ENCODE measurements around the gene MAP3K6.

Gene MAP3K6

GRCh38 chr1:27358928-27359313 lies 7.8 kb downstream of the MAP3K6 start:
- Histone ChIP-seq H3K36me3 (ENCODE audit: insufficient read depth, low read length) (peaks cover 61% of the 10 kb centered on the region), H3K4me3 (ENCODE audit: low read depth in 1 of 2, low read length in 2 of 2) (no peak overlapping the region), H3K27me3 (ENCODE audit: control insufficient read depth in 1 of 2, insufficient read depth in 2 of 2, low read length in 2 of 2) (no peaks in the 10 kb centered on the region), H3K9me3 (ENCODE audit: low read length) (no peaks in the 10 kb centered on the region), H3K9ac (ENCODE audit: low read length) (no peak overlapping the region), H3K27ac (ENCODE audit: low read depth, low read length) (no peak overlapping the region), H3K4me1 (ENCODE audit: insufficient read depth, low read length) (peaks cover 5% of the 10 kb centered on the region)

- Histone ChIP-seq H3K4me1 (ENCODE audit: insufficient read depth, low read length) (peaks cover 5% of the 10 kb centered on the region), H3K27me3 (ENCODE audit: control insufficient read depth in 1 of 2, insufficient read depth in 2 of 2, low read length in 2 of 2) (no peaks in the 10 kb centered on the region), H3K9me3 (ENCODE audit: low read length) (no peaks in the 10 kb centered on the region), H3K36me3 (ENCODE audit: insufficient read depth, low read length) (peaks cover 56% of the 10 kb centered on the region), H3K4me3 (ENCODE audit: low read depth in 1 of 2, low read length in 2 of 2) (no peak overlapping the region), H3K9ac (ENCODE audit: low read length) (no peak overlapping the region), H3K27ac (ENCODE audit: low read depth, low read length) (no peak overlapping the region)
Observed at GRCh38 chr1:27358038-27358927, 8.5 kb downstream of the MAP3K6 start.

DNA sequence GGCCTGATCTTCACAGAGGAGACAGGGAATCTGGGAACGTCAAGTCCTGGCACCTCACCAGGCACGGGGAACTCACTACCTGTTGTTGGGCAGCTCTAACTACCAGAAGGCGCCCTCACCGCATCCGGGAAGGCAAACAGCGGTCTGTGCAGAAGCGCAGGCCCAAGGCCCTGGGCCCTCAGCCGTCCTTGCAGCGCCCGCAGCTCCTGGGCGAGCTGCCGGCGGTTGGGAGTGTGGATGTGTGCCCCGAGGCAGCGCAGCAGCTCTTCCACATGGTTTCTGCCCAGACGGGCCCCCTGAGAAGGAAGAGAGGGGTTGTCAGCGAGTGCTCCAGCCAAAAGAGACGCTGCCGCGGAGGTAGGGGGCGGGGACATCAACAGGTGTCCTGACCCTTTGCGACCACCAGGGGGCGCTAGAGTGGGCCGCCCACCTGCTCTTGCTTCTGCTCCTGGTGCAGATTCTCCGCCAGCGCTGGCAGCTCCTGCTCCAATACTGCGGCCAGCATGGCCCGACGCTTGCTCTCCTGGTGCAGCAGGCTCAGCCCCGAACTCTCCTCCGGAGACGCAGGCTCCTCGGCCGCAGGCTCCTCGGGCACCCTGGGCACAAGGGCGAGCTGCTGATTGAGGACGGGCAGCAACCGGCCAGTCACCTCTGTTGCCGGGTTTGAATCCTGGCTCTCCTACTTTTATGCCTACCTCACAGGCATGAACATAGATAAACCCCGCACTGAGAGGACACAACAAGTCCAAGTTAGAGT lies 9.3 kb downstream of the MAP3K6 start:
- peak overlapping the region; percentile 27 for H3K27ac ChIP-seq (ENCODE audit: low read depth, low read length)
- H3K9me3 ChIP-seq (ENCODE audit: low read length), result no peaks in the 10 kb centered on the region
- peaks cover 48% of the 10 kb centered on the region for H3K36me3 ChIP-seq (ENCODE audit: insufficient read depth, low read length)
- H3K4me1 ChIP-seq (ENCODE audit: insufficient read depth, low read length), result peaks cover 5% of the 10 kb centered on the region
- no peak overlapping the region for H3K9ac ChIP-seq (ENCODE audit: low read length)
- H3K4me3 ChIP-seq (ENCODE audit: low read depth in 1 of 2, low read length in 2 of 2), result peak overlapping the region in 1 of 2 donors; percentile 43
- no peaks in the 10 kb centered on the region for H3K27me3 ChIP-seq (ENCODE audit: control insufficient read depth in 1 of 2, insufficient read depth in 2 of 2, low read length in 2 of 2)

GRCh38 chr1:27356619-27357280 lies 10.0 kb downstream of the MAP3K6 start:
- Histone ChIP-seq H3K4me3 (ENCODE audit: low read depth in 1 of 2, low read length in 2 of 2) (peak overlapping the region in 1 of 2 donors; percentile 43), H3K36me3 (ENCODE audit: insufficient read depth, low read length) (peaks cover 41% of the 10 kb centered on the region), H3K9ac (ENCODE audit: low read length) (no peak overlapping the region), H3K9me3 (ENCODE audit: low read length) (no peaks in the 10 kb centered on the region), H3K27me3 (ENCODE audit: control insufficient read depth in 1 of 2, insufficient read depth in 2 of 2, low read length in 2 of 2) (no peaks in the 10 kb centered on the region), H3K27ac (ENCODE audit: low read depth, low read length) (no peak overlapping the region), H3K4me1 (ENCODE audit: insufficient read depth, low read length) (peaks cover 5% of the 10 kb centered on the region)

DNA sequence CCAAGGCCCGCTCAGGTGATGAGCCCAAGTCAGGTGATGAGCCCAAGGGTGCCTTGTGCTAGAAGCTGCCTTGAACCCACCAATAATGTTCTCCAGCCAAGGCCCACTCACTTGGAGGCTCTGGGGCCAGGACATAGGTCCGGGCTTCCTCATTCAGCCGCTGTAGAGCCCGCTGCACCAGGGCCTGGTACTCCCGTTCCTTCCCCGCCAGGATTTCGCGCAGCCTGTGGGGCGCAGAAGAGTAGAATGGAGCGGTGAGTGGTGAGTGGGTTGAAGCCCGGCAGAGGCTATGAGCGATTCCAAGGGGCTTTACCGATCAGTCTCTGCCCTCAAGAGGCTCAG lies 10.5 kb downstream of the MAP3K6 start:
- no peak overlapping the region for H3K27ac ChIP-seq (ENCODE audit: low read depth, low read length)
- H3K4me1 ChIP-seq (ENCODE audit: insufficient read depth, low read length), result peaks cover 5% of the 10 kb centered on the region
- peaks cover 36% of the 10 kb centered on the region for H3K36me3 ChIP-seq (ENCODE audit: insufficient read depth, low read length)
- H3K9ac ChIP-seq (ENCODE audit: low read length), result no peak overlapping the region
- H3K27me3 ChIP-seq (ENCODE audit: control insufficient read depth in 1 of 2, insufficient read depth in 2 of 2, low read length in 2 of 2), result peaks cover 0 to 2% of the 10 kb centered on the region in 2 donors
- H3K4me3 ChIP-seq (ENCODE audit: low read depth in 1 of 2, low read length in 2 of 2), result no peak overlapping the region
- H3K9me3 ChIP-seq (ENCODE audit: low read length), result no peaks in the 10 kb centered on the region

DNA sequence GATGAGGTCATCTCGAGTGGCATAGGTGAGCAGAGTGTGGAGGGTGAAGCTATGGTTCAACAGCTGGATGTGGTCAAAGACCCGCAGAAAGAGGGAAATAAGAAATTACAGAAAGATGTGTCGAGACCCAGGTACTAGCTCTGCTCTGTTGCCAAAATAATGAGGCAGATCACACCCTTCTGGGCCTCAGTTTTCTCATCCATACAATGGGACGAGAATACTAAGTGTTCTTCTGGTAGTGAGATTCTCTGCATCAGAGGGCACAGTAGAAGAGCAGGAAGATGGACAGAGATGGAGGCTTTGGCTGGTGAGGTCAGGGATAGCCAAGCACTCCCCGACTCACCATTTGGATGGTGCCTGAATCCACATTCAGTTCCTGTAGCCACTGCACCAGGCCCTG lies 11.1 kb downstream of the MAP3K6 start:
- peaks cover 5% of the 10 kb centered on the region for H3K4me1 ChIP-seq (ENCODE audit: insufficient read depth, low read length)
- H3K9me3 ChIP-seq (ENCODE audit: low read length), result no peaks in the 10 kb centered on the region
- peaks cover 0 to 8% of the 10 kb centered on the region in 2 donors for H3K27me3 ChIP-seq (ENCODE audit: control insufficient read depth in 1 of 2, insufficient read depth in 2 of 2, low read length in 2 of 2)
- peaks cover 31% of the 10 kb centered on the region for H3K36me3 ChIP-seq (ENCODE audit: insufficient read depth, low read length)
- H3K9ac ChIP-seq (ENCODE audit: low read length), result no peak overlapping the region
- no peak overlapping the region for H3K4me3 ChIP-seq (ENCODE audit: low read depth in 1 of 2, low read length in 2 of 2)
- H3K27ac ChIP-seq (ENCODE audit: low read depth, low read length), result no peak overlapping the region

DNA sequence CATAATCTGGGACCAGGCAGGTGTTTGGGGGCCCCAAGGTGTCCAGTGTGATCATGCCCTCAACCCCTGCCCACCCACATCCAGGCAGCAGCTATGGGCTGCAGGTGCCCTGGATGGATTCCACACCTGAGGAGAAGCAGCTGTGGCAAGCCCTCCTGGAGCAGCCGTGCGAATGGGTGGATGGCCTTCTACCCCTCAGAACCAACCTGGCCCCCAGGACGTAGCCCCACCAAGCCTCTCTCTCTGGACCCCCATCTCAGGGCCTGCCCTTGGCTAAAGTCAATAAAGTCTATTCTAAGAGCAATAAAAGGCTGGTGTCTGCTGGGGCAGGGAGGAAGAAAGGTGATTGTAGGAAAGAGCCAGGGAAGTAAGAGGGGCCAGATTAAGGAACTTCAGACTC lies 13.1 kb downstream of the MAP3K6 start:
- H3K27me3 ChIP-seq (ENCODE audit: control insufficient read depth in 1 of 2, insufficient read depth in 2 of 2, low read length in 2 of 2), result peaks cover 4 to 28% of the 10 kb centered on the region in 2 donors
- H3K27ac ChIP-seq (ENCODE audit: low read depth, low read length), result no peak overlapping the region
- no peaks in the 10 kb centered on the region for H3K9me3 ChIP-seq (ENCODE audit: low read length)
- H3K9ac ChIP-seq (ENCODE audit: low read length), result no peak overlapping the region
- H3K4me1 ChIP-seq (ENCODE audit: insufficient read depth, low read length), result peaks cover 15% of the 10 kb centered on the region
- H3K4me3 ChIP-seq (ENCODE audit: low read depth in 1 of 2, low read length in 2 of 2), result no peak overlapping the region
- H3K36me3 ChIP-seq (ENCODE audit: insufficient read depth, low read length), result peaks cover 16% of the 10 kb centered on the region

- Histone ChIP-seq H3K36me3 (ENCODE audit: insufficient read depth, low read length) (peaks cover 14% of the 10 kb centered on the region), H3K4me1 (ENCODE audit: insufficient read depth, low read length) (peaks cover 15% of the 10 kb centered on the region), H3K27me3 (ENCODE audit: control insufficient read depth in 1 of 2, insufficient read depth in 2 of 2, low read length in 2 of 2) (peaks cover 4 to 28% of the 10 kb centered on the region in 2 donors), H3K9ac (ENCODE audit: low read length) (no peak overlapping the region), H3K4me3 (ENCODE audit: low read depth in 1 of 2, low read length in 2 of 2) (no peak overlapping the region), H3K9me3 (ENCODE audit: low read length) (no peaks in the 10 kb centered on the region), H3K27ac (ENCODE audit: low read depth, low read length) (no peak overlapping the region)
Observed at GRCh38 chr1:27353166-27353565, 13.6 kb downstream of the MAP3K6 start.

DNA sequence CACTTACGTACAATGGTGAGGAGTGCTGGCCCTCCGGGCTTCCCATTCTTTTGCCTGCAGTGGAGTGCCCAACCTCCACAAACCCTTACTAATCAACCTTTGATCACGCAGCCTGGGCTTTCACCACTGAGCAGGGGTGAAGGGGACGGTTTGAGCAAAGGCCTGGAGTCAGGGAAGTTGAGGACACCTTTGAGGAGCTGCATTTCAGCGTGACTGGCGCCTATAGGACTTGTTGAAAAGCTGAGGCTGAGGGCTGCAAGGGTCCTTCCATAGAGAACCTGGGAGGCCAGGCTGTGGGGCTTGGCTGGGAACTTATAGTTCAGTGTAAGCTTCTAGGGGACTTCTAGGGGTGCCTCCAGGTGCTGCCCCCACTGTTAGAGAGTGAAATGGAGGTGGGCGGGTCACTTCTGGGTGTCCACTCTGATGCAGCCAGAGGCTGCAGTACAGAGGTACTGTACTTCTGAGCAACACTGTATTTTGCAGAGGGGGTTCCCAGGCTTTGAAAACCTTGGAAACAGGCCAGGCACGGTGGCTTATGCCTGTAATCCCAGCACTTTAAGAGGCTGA lies 15.1 kb downstream of the MAP3K6 start:
- H3K27ac ChIP-seq (ENCODE audit: low read depth, low read length), result no peak overlapping the region
- no peak overlapping the region for H3K9ac ChIP-seq (ENCODE audit: low read length)
- peaks cover 14% of the 10 kb centered on the region for H3K36me3 ChIP-seq (ENCODE audit: insufficient read depth, low read length)
- peak overlapping the region in 1 of 2 donors; percentile 27 for H3K4me3 ChIP-seq (ENCODE audit: low read depth in 1 of 2, low read length in 2 of 2)
- peaks cover 4 to 32% of the 10 kb centered on the region in 2 donors for H3K27me3 ChIP-seq (ENCODE audit: control insufficient read depth in 1 of 2, insufficient read depth in 2 of 2, low read length in 2 of 2)
- H3K9me3 ChIP-seq (ENCODE audit: low read length), result no peaks in the 10 kb centered on the region
- peaks cover 15% of the 10 kb centered on the region for H3K4me1 ChIP-seq (ENCODE audit: insufficient read depth, low read length)

GRCh38 chr1:27350663-27351540 lies 15.9 kb downstream of the MAP3K6 start:
- Histone ChIP-seq H3K4me1 (ENCODE audit: insufficient read depth, low read length) (peaks cover 15% of the 10 kb centered on the region), H3K27me3 (ENCODE audit: control insufficient read depth in 1 of 2, insufficient read depth in 2 of 2, low read length in 2 of 2) (peaks cover 4 to 32% of the 10 kb centered on the region in 2 donors), H3K9me3 (ENCODE audit: low read length) (no peaks in the 10 kb centered on the region), H3K36me3 (ENCODE audit: insufficient read depth, low read length) (peaks cover 7% of the 10 kb centered on the region), H3K27ac (ENCODE audit: low read depth, low read length) (no peak overlapping the region), H3K4me3 (ENCODE audit: low read depth in 1 of 2, low read length in 2 of 2) (peak overlapping the region in 1 of 2 donors; percentile 38), H3K9ac (ENCODE audit: low read length) (no peak overlapping the region)

All from muscle layer of colon (tissue), 2 donors.